ENCODE results near the gene SCN4A. TPM values are rescaled to one million over a fixed set of nuclear protein-coding genes. Genes with fewer than 3 reads are reported as not detected.
A peak's percentile ranks its signal among the peaks of the same experiment; 100 is the strongest.

Gene SCN4A
- total RNA-seq, 3 donors from 2014 or later (not counting 1 experiment from before 2014, with no cell fraction given) = 0.10 to 0.14 (median 0.14) TPM

- no peaks in the 10 kb centered on the region for H3K36me3 ChIP-seq (ENCODE audit: control insufficient read depth, insufficient read depth, low read length)
- H3K4me1 Mint-ChIP-seq = peaks cover 50 to 69% of the 10 kb centered on the region in 2 donors
- H3K4me3 Mint-ChIP-seq = no peak overlapping the region
- intact Hi-C loops (cut with micrococcal nuclease) = loop anchor here (5.0 kb wide), 1 partner anchor 42 kb away; no protein-coding TSS in a partner anchor
- H3K9me3 Mint-ChIP-seq = no peaks in the 10 kb centered on the region
- H3K9me3 ChIP-seq (ENCODE audit: control insufficient read depth, insufficient read depth, low read length) = no peaks in the 10 kb centered on the region
- H3K27ac Mint-ChIP-seq = peak overlapping the region in 1 of 2 donors; percentile 90
- H3K4me3 ChIP-seq (ENCODE audit: low read length) = no peak overlapping the region
- DNase-seq (no peak), ATAC-seq (no peak)
- no peaks in the 10 kb centered on the region for H3K27me3 Mint-ChIP-seq (ENCODE audit: low read depth in 2 of 2)
- no peak for TF ChIP-seq CTCF (IDR thresholded peaks at IDR 0.05)
- H3K27ac ChIP-seq (ENCODE audit: low read length) = no peak overlapping the region
- peaks cover 63% of the 10 kb centered on the region for H3K4me1 ChIP-seq (ENCODE audit: control insufficient read depth, insufficient read depth, low read length)
- WGBS (ENCODE audit: insufficient coverage) = 90% methylated on average over 35 of the region's 35 CpGs
- H3K27me3 ChIP-seq (ENCODE audit: control insufficient read depth, insufficient read depth, low read length) = no peaks in the 10 kb centered on the region
- H3K36me3 Mint-ChIP-seq = no peaks in the 10 kb centered on the region
Observed at GRCh38 chr17:63988741-63989621, 16.3 kb upstream of the SCN4A start.

- ATAC-seq (no peak), DNase-seq (no peak)
- intact Hi-C loops (cut with micrococcal nuclease) = loop anchor here (5.0 kb wide), 1 partner anchor 41 kb away; no protein-coding TSS in a partner anchor
- H3K27me3 ChIP-seq (ENCODE audit: control insufficient read depth, insufficient read depth, low read length) = no peaks in the 10 kb centered on the region
- H3K4me3 ChIP-seq (ENCODE audit: low read length) = no peak overlapping the region
- H3K4me1 Mint-ChIP-seq = peaks cover 44 to 62% of the 10 kb centered on the region in 2 donors
- no peaks in the 10 kb centered on the region for H3K36me3 Mint-ChIP-seq
- peak overlapping the region in 1 of 2 donors; percentile 90 for H3K27ac Mint-ChIP-seq
- no peak overlapping the region for H3K4me3 Mint-ChIP-seq
- H3K9me3 Mint-ChIP-seq = no peaks in the 10 kb centered on the region
- no peaks in the 10 kb centered on the region for H3K27me3 Mint-ChIP-seq (ENCODE audit: low read depth in 2 of 2)
- H3K4me1 ChIP-seq (ENCODE audit: control insufficient read depth, insufficient read depth, low read length) = peaks cover 61% of the 10 kb centered on the region
- no peaks in the 10 kb centered on the region for H3K9me3 ChIP-seq (ENCODE audit: control insufficient read depth, insufficient read depth, low read length)
- WGBS (ENCODE audit: insufficient coverage) = 92% methylated on average over 5 of the region's 5 CpGs
- H3K27ac ChIP-seq (ENCODE audit: low read length) = no peak overlapping the region
- no peak for TF ChIP-seq CTCF (IDR thresholded peaks at IDR 0.05)
- H3K36me3 ChIP-seq (ENCODE audit: control insufficient read depth, insufficient read depth, low read length) = no peaks in the 10 kb centered on the region
Observed at GRCh38 chr17:63988127-63988478, 15.4 kb upstream of the SCN4A start.

GRCh38 chr17:63987221-63988126 lies 14.8 kb upstream of the SCN4A start:
- Histone ChIP-seq H3K4me1 (ENCODE audit: control insufficient read depth, insufficient read depth, low read length) (peaks cover 57% of the 10 kb centered on the region), H3K27ac (ENCODE audit: low read length) (no peak overlapping the region), H3K9me3 (ENCODE audit: control insufficient read depth, insufficient read depth, low read length) (no peaks in the 10 kb centered on the region), H3K36me3 (ENCODE audit: control insufficient read depth, insufficient read depth, low read length) (no peaks in the 10 kb centered on the region), H3K27me3 (ENCODE audit: control insufficient read depth, insufficient read depth, low read length) (no peaks in the 10 kb centered on the region), H3K4me3 (ENCODE audit: low read length) (no peak overlapping the region)
- 83% methylated on average over 18 of the region's 18 CpGs for WGBS (ENCODE audit: insufficient coverage)
- H3K36me3 Mint-ChIP-seq = no peaks in the 10 kb centered on the region
- no peak for DNase-seq
- intact Hi-C loops (cut with micrococcal nuclease) = loop anchor here (5.0 kb wide), 1 partner anchor 40 kb away; no protein-coding TSS in a partner anchor
- H3K27me3 Mint-ChIP-seq (ENCODE audit: low read depth in 2 of 2) = no peaks in the 10 kb centered on the region
- TF ChIP-seq CTCF (IDR thresholded peaks at IDR 0.05) = no peak
- peaks cover 40 to 57% of the 10 kb centered on the region in 2 donors for H3K4me1 Mint-ChIP-seq
- no peaks in the 10 kb centered on the region for H3K9me3 Mint-ChIP-seq
- ATAC-seq = no peak
- peak overlapping the region; percentile 4 for H3K4me3 Mint-ChIP-seq
- peak overlapping the region in 1 of 2 donors; percentile 86 for H3K27ac Mint-ChIP-seq
